ENCODE data around the gene ZNF784. TPM values are rescaled to one million over a fixed set of nuclear protein-coding genes. Genes with fewer than 3 reads are reported as not detected.

ZNF784 gene
- total RNA-seq, 1 donor from 2014 or later: 12.4 TPM

- Mint-ChIP-seq H3K4me1 (peaks cover 27% of the 10 kb centered on the region), H3K4me3 (peak overlapping the region; percentile 85), H3K36me3 (ENCODE audit: low read depth) (peaks cover 14% of the 10 kb centered on the region), H3K27ac (ENCODE audit: unreplicated experiment) (no peak overlapping the region), H3K9me3 (no peaks in the 10 kb centered on the region), H3K27me3 (ENCODE audit: low read depth) (peaks cover 5% of the 10 kb centered on the region)
- TF ChIP-seq CTCF (conservative IDR thresholded peaks at IDR 0.05): no peak
- DNase-seq (ENCODE audit: low read depth, low spot score): no peak
Observed at GRCh38 chr19:55670280-55671053, 46.1 kb upstream of the ZNF784 start.

- Mint-ChIP-seq H3K4me1 (peaks cover 25% of the 10 kb centered on the region), H3K27ac (ENCODE audit: unreplicated experiment) (no peak overlapping the region), H3K9me3 (no peaks in the 10 kb centered on the region), H3K27me3 (ENCODE audit: low read depth) (peaks cover 3% of the 10 kb centered on the region), H3K36me3 (ENCODE audit: low read depth) (peaks cover 13% of the 10 kb centered on the region), H3K4me3 (no peak overlapping the region)
- no peak for DNase-seq (ENCODE audit: low read depth, low spot score)
- TF ChIP-seq CTCF (conservative IDR thresholded peaks at IDR 0.05): no peak
Observed at GRCh38 chr19:55669418-55670279, 45.3 kb upstream of the ZNF784 start.

GRCh38 chr19:55668603-55669348 is 44.4 kb upstream of the ZNF784 start:
- H3K4me3 Mint-ChIP-seq: no peak overlapping the region
- peaks cover 12% of the 10 kb centered on the region for H3K36me3 Mint-ChIP-seq (ENCODE audit: low read depth)
- peaks cover 20% of the 10 kb centered on the region for H3K4me1 Mint-ChIP-seq
- TF ChIP-seq CTCF (conservative IDR thresholded peaks at IDR 0.05): no peak
- DNase-seq (ENCODE audit: low read depth, low spot score): no peak
- no peaks in the 10 kb centered on the region for H3K9me3 Mint-ChIP-seq
- H3K27ac Mint-ChIP-seq (ENCODE audit: unreplicated experiment): no peak overlapping the region
- H3K27me3 Mint-ChIP-seq (ENCODE audit: low read depth): peaks cover 3% of the 10 kb centered on the region

GRCh38 chr19:55667958-55668357 is 43.6 kb upstream of the ZNF784 start:
- peaks cover 13% of the 10 kb centered on the region for H3K4me1 Mint-ChIP-seq
- no peak overlapping the region for H3K27ac Mint-ChIP-seq (ENCODE audit: unreplicated experiment)
- H3K36me3 Mint-ChIP-seq (ENCODE audit: low read depth): peaks cover 14% of the 10 kb centered on the region

More at GRCh38 chr19:55667958-55668357, 43.6 kb upstream of the ZNF784 start:
- Mint-ChIP-seq H3K27me3 (ENCODE audit: low read depth) (peaks cover 3% of the 10 kb centered on the region), H3K9me3 (no peaks in the 10 kb centered on the region), H3K4me3 (no peak overlapping the region)
- no peak for DNase-seq (ENCODE audit: low read depth, low spot score)
- no peak for TF ChIP-seq CTCF (conservative IDR thresholded peaks at IDR 0.05)
